ENCODE results near the gene LIPC.

LIPC gene

GRCh38 chr15:58487041-58487723 is 55.4 kb downstream of the LIPC start:
- no peak for TF ChIP-seq EZH2phosphoT487 (conservative IDR thresholded peaks at IDR 0.05; ENCODE audit: low read length)
- no peak for TF ChIP-seq CTCF (IDR thresholded peaks at IDR 0.05; ENCODE audit: insufficient read depth, low read length, poor library complexity, severe bottlenecking)
- no peak overlapping the region for H2AFZ ChIP-seq (ENCODE audit: low read depth, low read length, severe bottlenecking)

GRCh38 chr15:58487724-58488120 is 55.9 kb downstream of the LIPC start:
- no peak overlapping the region for H3K4me3 ChIP-seq (ENCODE audit: insufficient read depth, low read length, poor library complexity, severe bottlenecking)
- H3K27ac ChIP-seq (ENCODE audit: low read depth, low read length), result no peak overlapping the region
- H2AFZ ChIP-seq (ENCODE audit: low read depth, low read length, severe bottlenecking), result no peak overlapping the region
- H3F3A ChIP-seq (ENCODE audit: insufficient read depth), result no peaks in the 10 kb centered on the region
- H3K79me2 ChIP-seq (ENCODE audit: insufficient read depth, low read length), result no peaks in the 10 kb centered on the region
- no peaks in the 10 kb centered on the region for H4K20me1 ChIP-seq (ENCODE audit: low read depth, low read length)
- H3K9ac ChIP-seq (ENCODE audit: low read length), result no peak overlapping the region
- TF ChIP-seq EZH2phosphoT487 (conservative IDR thresholded peaks at IDR 0.05; ENCODE audit: low read length), result no peak
- TF ChIP-seq CTCF (IDR thresholded peaks at IDR 0.05; ENCODE audit: insufficient read depth, low read length, poor library complexity, severe bottlenecking), result no peak
- no peaks in the 10 kb centered on the region; the same call in 1 of the 2 replicates for H3K9me3 ChIP-seq (ENCODE audit: insufficient read depth, low read length)
- no peaks in the 10 kb centered on the region for H3K27me3 ChIP-seq (ENCODE audit: low read length)
- no peaks in the 10 kb centered on the region for H3K36me3 ChIP-seq (ENCODE audit: low read length)
- no peaks in the 10 kb centered on the region for H3K9me2 ChIP-seq (replicated peaks; ENCODE audit: insufficient read depth, low read length)
- H3K4me2 ChIP-seq (ENCODE audit: low read depth, low read length, poor library complexity, severe bottlenecking), result no peak overlapping the region

More at GRCh38 chr15:58487041-58487723, 55.4 kb downstream of the LIPC start:
- H3K27me3 ChIP-seq (ENCODE audit: low read length), result no peaks in the 10 kb centered on the region
- H3K4me3 ChIP-seq (ENCODE audit: insufficient read depth, low read length, poor library complexity, severe bottlenecking), result no peak overlapping the region
- H3K9me2 ChIP-seq (replicated peaks; ENCODE audit: insufficient read depth, low read length), result no peaks in the 10 kb centered on the region
- no peaks in the 10 kb centered on the region for H3K79me2 ChIP-seq (ENCODE audit: insufficient read depth, low read length)
- no peak overlapping the region for H3K4me2 ChIP-seq (ENCODE audit: low read depth, low read length, poor library complexity, severe bottlenecking)
- H3K27ac ChIP-seq (ENCODE audit: low read depth, low read length), result no peak overlapping the region
- H3K36me3 ChIP-seq (ENCODE audit: low read length), result no peaks in the 10 kb centered on the region
- no peaks in the 10 kb centered on the region for H4K20me1 ChIP-seq (ENCODE audit: low read depth, low read length)
- H3K9ac ChIP-seq (ENCODE audit: low read length), result no peak overlapping the region
- H3K9me3 ChIP-seq (ENCODE audit: insufficient read depth, low read length), result no peaks in the 10 kb centered on the region; the same call in 1 of the 2 replicates
- H3F3A ChIP-seq (ENCODE audit: insufficient read depth), result no peaks in the 10 kb centered on the region

- no peak overlapping the region for H3K4me2 ChIP-seq (ENCODE audit: low read depth, low read length, poor library complexity, severe bottlenecking)
- no peak for TF ChIP-seq CTCF (IDR thresholded peaks at IDR 0.05; ENCODE audit: insufficient read depth, low read length, poor library complexity, severe bottlenecking)
- no peak for TF ChIP-seq EZH2phosphoT487 (conservative IDR thresholded peaks at IDR 0.05; ENCODE audit: low read length)
- H3K4me3 ChIP-seq (ENCODE audit: insufficient read depth, low read length, poor library complexity, severe bottlenecking), result no peak overlapping the region
Observed at GRCh38 chr15:58489289-58490085, 57.7 kb downstream of the LIPC start.

More at GRCh38 chr15:58489289-58490085, 57.7 kb downstream of the LIPC start:
- Histone ChIP-seq H3K9ac (ENCODE audit: low read length) (no peak overlapping the region), H3K36me3 (ENCODE audit: low read length) (no peaks in the 10 kb centered on the region), H3K9me2 (replicated peaks; ENCODE audit: insufficient read depth, low read length) (no peaks in the 10 kb centered on the region), H2AFZ (ENCODE audit: low read depth, low read length, severe bottlenecking) (no peak overlapping the region), H4K20me1 (ENCODE audit: low read depth, low read length) (no peaks in the 10 kb centered on the region), H3K27ac (ENCODE audit: low read depth, low read length) (no peak overlapping the region), H3F3A (ENCODE audit: insufficient read depth) (no peaks in the 10 kb centered on the region), H3K27me3 (ENCODE audit: low read length) (no peaks in the 10 kb centered on the region), H3K9me3 (ENCODE audit: insufficient read depth, low read length) (no peaks in the 10 kb centered on the region; the same call in 1 of the 2 replicates), H3K79me2 (ENCODE audit: insufficient read depth, low read length) (no peaks in the 10 kb centered on the region)
